GM12875 (cell line): ENCODE results near the gene SIGLEC12.

ENCODE experiments used
- H3K4me3 ChIP-seq: one replicate; pipeline ENCODE4 v1.5.1; 2011; ENCODE audit warnings: low read depth, low read length, control low read depth
- TF ChIP-seq, protein P1 (sequence below): IDR thresholded peaks from 2 replicates; pipeline ENCODE4 v1.5.1; 2011; ENCODE audit warnings: low read depth, mild to moderate bottlenecking, control low read depth, inconsistent platforms, low read length, moderate library complexity, borderline replicate concordance; ENCODE audit not compliant: insufficient read depth

SIGLEC12 gene

DNA sequence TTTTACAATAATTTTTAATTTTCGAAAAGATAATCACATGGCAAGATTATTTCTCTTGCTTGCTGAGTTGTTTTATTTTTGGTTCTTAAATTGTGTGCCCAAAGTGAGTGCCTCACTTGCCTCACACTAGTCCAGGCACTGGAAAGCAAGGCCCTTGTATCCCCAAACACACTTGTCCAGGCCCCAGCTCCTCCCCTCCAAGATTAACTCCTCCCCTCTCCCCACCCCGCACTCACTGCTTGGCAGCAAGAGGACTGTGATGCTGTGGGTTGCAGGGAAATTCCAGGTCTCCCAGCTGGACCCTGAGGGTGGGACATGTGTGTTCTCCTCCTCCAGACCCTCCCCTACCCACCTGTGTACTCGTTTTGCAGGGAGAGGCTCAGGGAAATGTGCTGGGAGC lies 3.9 kb downstream of the SIGLEC12 start:
- H3K4me3 ChIP-seq, result no peak overlapping the region
- TF ChIP-seq, protein P1, sequence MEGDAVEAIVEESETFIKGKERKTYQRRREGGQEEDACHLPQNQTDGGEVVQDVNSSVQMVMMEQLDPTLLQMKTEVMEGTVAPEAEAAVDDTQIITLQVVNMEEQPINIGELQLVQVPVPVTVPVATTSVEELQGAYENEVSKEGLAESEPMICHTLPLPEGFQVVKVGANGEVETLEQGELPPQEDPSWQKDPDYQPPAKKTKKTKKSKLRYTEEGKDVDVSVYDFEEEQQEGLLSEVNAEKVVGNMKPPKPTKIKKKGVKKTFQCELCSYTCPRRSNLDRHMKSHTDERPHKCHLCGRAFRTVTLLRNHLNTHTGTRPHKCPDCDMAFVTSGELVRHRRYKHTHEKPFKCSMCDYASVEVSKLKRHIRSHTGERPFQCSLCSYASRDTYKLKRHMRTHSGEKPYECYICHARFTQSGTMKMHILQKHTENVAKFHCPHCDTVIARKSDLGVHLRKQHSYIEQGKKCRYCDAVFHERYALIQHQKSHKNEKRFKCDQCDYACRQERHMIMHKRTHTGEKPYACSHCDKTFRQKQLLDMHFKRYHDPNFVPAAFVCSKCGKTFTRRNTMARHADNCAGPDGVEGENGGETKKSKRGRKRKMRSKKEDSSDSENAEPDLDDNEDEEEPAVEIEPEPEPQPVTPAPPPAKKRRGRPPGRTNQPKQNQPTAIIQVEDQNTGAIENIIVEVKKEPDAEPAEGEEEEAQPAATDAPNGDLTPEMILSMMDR, result no peak

DNA sequence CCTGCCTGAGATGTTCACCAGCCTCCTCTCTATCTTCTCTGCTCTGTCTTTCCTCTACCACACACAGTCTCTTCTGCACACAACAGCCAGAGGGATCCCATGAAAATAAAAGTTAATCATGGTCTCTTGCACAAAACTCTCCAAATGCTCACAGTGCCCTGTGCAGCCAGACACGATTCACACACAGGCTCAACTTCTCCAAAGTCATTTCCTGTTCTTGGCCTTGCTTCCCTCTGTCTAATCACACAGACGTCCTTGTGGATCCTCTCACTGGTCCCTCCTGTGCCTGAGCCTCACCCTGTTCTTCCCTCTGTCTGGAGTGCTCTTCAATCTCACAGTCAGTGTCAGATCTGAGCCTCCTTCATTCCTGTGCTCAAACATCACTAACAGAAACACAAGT lies 7.8 kb downstream of the SIGLEC12 start:
- no peak overlapping the region for H3K4me3 ChIP-seq
- TF ChIP-seq, protein P1, result no peak

DNA sequence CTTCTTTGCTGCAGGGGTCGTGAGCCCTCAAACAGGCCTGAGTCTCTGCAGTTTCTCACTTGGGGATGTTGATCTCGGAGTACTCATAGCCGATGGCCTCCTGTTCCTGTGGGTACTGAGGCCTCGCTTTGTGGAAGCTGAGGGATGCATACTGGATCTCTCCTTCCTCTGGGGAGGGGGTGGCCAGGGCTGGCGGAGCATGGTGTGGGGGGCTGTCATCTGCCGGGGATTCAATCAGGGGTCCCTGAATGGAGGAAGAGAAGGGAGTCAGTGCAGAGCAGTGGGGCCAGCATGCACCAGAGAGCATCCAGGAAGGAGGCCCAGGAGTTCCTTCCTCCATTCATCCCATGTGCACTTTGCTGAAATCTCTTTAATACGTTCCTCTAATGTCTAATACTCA lies 10.0 kb downstream of the SIGLEC12 start:
- H3K4me3 ChIP-seq, result no peak overlapping the region
- TF ChIP-seq, protein P1, result no peak

DNA sequence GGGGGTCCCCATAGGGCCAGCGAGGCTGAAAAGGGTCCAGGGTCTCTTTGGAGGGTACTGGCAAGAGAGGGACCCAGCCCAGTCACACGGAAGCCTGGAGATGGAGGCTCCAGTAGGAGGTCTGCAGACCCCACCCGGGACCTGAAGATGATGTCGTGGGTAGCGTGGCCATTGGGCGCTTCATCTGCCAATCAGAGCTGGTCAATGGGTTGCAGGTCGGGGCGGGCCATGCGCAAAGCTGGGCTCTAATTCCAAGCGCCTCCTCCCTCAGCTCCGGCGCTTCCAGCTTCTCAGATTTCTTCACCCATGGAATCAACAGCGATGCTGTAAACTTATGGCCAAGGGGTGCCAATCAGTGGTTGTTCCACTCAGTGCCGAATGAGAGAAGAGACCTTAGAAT lies 10.9 kb downstream of the SIGLEC12 start:
- H3K4me3 ChIP-seq, result no peak overlapping the region
- TF ChIP-seq, protein P1, result no peak

DNA sequence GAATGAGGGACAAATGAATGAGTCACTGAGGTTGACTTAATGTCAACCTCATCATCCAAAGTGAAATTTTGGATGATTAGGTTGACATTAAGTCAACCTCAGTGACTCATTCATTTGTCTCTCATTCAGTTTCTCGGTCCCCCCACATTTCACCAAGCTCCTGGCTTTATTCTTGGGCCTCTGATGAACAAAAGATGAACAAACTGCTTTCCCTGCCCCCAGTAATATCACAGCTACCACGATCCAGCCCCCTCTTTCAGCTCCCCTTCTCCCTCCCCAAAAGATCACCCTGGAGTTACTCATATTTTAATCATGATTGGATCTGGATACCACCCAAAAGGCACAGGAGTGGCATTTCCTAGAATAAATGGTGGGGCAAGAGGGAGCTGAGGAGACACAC lies 12.5 kb downstream of the SIGLEC12 start:
- TF ChIP-seq, protein P1, result no peak
- H3K4me3 ChIP-seq, result no peak overlapping the region

DNA sequence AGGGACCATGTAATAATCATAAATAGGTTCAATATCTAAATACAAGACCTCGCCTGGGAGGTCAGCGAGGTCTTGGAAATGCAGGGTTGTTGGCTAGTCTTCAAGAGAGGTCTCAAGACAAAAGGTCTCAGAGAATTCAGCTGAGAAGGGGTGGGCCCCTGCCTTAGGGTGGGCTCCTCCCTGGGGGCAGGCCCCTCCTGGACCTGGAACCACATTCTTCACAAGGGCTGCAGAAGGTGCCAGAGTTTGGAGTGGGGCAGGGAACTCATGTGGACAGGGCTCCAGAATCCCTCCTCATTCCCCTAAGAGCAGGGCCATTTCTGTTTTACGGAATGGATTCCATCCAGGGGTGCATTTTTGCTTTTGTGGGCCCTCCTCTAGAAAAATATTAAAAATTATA lies 13.1 kb downstream of the SIGLEC12 start:
- TF ChIP-seq, protein P1, result no peak
- H3K4me3 ChIP-seq, result no peak overlapping the region

DNA sequence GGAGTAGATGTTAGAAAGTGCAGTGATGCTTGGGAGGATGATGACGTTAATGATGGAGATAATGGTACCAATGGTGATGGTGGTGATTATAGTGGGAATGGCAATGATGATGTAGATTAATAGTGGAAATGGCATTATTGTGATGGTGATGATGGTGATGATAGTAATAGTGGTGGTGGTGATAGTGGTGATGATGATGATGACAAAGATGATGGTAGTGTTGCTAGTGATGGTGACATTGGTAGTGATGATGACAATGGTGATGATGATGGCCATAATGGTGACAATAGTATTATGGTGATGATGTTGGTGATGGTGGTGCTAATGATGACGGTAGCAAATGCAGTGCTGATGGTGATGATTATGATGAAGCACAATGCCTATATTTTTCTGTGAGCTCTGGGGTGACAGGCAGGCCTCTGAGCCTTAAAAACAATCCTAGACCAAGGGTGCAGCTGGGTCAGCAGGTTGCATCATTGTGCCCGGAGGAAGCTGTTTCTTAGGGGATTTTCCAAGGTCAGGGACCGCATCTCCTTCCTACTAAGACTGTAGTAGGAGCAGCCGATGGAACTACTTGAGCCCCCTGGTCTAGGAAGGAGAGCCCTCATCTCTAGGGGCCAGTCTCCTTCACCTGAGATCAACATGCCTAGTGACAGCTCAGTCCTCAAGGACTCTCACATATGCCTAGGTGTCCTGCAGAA lies 15.5 kb downstream of the SIGLEC12 start:
- no peak overlapping the region for H3K4me3 ChIP-seq
- TF ChIP-seq, protein P1, result no peak
